Renal pelvis (tissue), 4 donors: ENCODE measurements around the gene FARP1. TPM values are rescaled to one million over a fixed set of nuclear protein-coding genes. Genes with fewer than 3 reads are reported as not detected.

Experiments
- DNase-seq: peaks from one replicate; pipeline ENCODE4 v3.0.0-alpha.2; 2013
- polyA plus RNA-seq, 3 donors: library from polyadenylated mRNA; unstranded; fragments of 120-200 nt; gene quantifications; one replicate each; pipeline ENCODE4 v1.2.1, GENCODE V29; 2013; ENCODE audit not compliant: insufficient read length in 3 of 3

The FARP1 gene
- polyA plus RNA-seq, 3 donors, result 249 to 303 (median 268) TPM

- peak; percentile 72 for DNase-seq
These were observed 184.7 kb downstream of the FARP1 start for GRCh38 chr13:98327371-98328270.

- no peak for DNase-seq
These were observed 185.6 kb downstream of the FARP1 start for GRCh38 chr13:98328511-98328910.

DNA sequence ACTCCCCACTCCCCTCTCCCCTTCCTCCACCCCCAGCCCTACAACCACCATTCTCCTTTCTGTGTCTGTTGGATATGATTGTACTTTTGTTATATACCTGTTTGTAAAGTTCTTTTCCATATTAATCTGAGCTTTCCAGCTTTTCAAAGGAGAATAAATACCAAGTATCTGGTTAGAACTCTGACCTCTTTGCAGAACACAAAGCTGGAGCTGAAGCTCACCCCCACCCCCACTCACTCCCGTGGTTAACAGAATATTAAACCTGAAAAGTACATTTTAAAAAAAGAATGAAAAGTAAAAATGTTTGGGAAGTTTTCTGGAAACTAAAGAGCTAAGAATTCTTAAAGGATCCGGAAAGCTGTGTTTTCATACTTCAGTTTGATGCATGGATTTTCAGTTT lies 189.3 kb downstream of the FARP1 start:
- DNase-seq, result no peak

DNA sequence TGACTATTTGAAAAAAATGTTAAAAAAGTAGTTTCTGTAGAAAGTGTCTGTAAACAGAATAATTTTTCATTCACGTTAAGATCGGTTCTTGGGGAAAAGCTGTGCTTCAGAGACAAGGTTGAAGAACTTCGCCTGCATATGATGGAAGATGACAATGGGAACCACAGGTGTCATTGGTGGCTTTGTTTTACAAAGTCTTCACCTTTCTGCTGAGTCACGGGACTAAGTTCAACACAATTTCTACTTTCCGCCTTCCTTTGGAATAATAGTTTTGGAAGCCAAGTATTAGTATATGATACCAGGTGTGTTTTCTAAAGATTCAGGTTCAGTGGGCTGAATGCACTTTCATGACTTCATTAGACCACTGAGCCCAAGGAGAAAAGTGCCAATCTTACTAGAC lies 189.8 kb downstream of the FARP1 start:
- DNase-seq, result no peak

DNA sequence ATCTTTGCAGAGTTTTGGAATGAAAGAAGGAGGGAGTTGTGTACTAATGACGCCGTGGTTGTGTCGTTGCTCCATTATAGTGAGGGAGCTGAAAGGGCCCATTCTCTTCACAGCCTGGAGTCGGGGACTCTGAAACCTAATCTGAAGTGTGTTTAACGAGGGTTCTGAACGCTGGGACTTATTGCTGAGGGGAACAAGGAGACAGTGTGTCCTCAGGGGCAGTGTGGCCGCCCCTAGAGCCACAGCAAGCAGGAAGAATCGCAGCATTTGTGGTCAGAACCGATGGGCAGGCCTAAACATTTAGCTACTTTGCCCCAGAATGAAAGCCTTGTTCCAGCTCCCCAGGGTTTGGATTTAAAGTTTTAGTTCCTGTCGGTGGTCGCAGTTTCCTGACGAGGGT lies 190.6 kb downstream of the FARP1 start:
- DNase-seq, result no peak

DNA sequence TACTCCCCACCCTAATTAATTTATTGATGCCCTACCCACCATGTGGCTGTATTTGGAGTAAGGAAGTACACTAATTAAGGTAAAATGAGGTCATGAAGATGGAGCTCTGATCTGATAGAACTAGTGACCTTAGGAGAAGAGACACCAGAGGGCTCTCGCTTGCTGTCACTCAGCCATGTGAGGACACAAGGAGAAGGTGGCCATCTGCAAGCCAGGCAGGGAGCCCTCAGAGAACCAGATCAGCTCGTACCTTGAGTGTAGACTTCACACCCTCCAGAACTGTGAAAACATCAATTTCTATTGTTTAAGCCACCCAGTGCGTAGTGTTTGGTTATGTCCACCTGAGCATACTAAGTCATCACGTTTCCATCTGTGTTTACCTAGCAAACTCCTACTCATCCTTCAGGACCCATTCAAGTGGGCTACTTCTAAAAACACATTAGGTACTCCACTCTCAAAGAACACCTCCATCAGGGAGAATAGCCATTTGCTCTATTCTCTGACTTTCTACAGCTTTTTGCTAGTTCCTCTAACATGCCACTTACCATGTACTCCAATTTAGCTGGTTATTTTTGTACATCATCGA lies 191.8 kb downstream of the FARP1 start:
- DNase-seq, result no peak

DNA sequence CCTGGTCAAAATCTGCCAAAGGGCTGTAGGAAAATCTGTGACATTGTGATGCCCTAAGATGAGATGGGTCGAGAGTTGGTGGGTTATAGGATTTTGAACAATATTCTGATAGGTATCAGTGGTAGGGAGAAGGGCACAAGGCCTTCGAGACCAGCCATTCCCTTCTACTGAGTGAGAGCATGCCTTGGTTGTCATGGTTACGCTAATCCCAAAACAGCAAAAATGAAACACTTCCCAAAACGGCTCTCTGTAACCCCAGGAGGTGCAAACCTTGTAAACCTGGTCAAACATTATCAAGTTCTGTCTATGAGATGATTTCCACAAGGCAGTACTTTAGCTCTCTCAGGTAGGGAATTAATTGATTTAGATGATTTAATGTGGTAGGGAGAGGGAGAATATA lies 192.8 kb downstream of the FARP1 start:
- no peak for DNase-seq

DNA sequence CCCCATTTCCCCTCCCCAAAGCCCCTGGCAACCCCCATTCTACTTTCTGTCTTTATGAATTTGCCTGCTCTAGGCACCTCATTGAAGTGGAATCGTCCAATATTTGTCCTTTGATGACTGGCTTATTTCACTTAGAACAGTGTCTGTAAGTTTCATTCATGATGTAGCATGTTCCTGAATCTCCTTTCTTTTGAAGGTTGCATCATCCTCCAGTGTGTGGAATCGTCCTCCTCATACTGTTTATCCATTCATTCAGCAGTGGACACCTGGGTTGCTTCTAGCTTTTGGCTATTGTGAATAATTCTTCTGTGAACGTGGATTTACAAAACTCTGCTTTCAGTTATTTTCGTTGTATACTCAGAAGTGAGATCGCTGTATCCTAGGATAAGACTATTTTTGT lies 195.4 kb downstream of the FARP1 start:
- DNase-seq, result no peak

- no peak for DNase-seq
These were observed 197.0 kb downstream of the FARP1 start for GRCh38 chr13:98339684-98340425.

GRCh38 chr13:98342953-98343352 lies 200.1 kb downstream of the FARP1 start:
- DNase-seq, result no peak

GRCh38 chr13:98343461-98343860 lies 200.6 kb downstream of the FARP1 start:
- no peak for DNase-seq

DNA sequence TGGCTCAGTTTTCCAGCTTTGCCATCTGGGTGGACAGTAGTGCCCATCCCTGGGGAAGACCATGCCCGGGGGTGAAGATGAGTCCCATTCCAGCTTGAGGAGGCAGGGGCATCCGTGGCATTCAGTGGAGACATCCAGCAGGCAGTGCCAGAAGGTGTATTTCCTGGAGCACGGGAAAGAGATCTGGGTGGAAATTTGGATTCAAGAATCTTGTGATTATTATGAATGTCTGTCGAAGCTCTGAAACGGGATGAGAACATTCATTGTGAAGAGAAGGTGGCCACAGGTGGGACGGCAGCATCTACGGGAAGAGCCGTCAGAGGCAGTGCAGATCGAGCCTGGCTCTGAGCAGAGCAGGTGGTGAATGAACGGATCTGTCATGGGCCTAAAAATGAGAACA lies 201.5 kb downstream of the FARP1 start:
- no peak for DNase-seq

DNA sequence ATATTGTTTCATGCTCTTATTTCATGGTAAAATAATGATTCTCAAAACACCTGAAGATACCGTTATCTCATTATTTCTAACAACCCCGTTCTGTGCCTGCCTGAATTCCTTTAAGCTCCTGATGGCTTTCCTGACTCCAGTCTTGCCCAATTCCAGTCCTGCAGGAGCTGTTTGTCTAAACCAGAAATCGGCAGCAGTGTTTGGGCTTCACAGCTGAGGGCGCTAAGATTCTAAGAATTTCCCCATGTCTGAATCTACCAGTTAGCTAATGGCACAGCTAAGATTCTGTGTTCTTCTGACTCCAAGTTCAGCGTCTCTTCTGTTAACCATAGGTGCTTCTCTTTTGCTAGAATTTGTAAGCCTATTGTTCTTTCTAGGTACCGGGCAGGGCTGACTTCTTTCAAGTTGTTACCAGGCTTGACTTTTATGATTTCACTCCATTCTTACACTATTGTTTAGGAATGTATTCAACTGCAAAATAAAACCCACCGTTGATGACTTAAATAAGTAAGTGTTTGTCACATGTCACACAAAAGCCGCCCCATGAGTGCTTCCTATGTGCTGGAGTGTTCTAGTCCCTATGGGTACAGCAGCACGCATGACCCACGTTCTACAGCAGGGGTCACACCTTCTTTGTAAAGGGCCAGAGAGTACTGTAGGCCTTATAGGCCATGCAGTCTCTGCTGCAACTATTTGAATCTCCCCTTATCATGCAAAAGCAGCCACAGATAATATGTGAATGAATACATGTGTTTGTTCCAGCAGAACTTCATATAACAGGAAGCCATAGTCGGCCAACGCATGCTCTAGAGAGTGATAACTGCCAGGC lies 202.4 kb downstream of the FARP1 start:
- DNase-seq, result no peak

DNA sequence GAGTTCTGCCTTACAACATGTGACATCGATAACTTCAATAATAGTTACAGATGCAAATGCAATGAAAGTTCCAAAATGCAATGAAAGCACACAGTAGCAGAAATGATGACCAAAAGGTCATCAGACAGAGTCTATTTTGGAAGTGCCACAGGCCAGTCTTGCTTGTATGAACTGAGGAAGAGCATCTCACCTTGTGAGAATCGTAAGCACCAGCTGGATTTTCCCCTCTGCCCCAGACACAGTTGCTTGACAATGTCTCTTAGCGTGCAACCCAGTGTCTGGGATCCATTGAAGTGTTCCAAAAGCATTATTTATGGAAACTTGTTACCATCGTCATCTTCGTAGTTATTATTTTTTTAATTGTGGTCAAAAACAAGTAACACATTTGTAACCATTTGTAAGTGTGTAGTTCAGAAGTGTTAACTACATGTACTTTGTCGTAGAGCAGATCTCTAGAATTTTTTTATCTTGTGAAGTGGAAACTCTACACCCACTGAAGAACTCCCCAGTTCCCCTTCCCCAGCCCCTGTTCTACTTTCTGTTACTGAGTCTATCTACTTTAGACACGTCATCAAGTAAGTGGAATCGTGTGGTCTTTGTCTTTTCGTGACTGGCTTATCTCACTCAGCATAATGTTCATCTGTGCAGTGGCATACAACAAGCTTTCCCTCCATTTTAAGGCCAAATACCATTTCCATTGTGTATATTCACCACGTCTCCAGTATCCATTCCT lies 204.2 kb downstream of the FARP1 start:
- no peak for DNase-seq

DNA sequence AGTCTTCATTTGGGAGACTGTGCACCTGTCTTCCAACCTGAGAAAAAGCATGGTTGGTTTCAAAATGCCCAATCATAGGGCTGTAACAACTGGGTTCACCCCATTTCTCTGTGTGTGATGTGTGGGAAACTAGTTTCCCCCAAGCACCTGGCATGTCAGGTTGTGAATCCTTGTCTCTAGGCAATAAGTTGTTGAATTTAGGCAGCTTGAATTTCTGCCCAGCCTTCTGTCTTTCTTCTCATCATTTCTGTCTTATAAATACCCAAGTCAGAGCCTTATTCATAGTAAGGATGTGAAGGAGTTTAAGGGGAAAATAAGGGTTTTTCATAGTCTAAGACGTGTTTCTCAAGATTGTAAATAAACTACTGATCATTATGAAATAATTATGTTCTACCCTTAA lies 204.9 kb downstream of the FARP1 start:
- no peak for DNase-seq

GRCh38 chr13:98348466-98349200 lies 205.7 kb downstream of the FARP1 start:
- no peak for DNase-seq

DNA sequence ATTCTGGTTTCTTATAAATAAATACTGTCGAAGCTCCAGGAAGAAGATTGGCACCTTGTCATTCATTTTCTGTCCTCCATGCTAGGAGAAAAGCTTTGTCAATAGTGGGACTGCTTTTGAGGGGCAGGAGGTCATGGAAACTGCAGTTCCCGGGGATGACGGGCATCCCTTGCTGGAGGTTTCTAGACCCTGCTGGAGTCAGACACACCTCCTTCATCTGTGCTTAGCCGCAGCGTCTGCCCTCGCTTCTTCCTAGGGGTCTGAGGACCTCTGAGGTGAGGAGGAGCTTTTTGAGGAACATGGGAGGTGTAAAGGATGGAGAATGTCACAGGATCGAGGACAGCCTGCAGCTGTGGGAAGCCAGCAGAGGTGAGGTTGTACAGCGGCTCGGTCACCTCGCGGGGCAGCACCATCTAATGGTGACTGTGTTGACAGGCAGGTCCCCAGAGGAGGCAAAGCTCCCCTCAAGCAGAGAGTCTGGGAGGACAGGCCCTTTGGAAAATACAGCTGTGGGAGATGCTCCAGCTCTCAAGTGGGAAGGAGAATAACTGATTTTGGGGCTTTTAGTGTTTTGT lies 206.9 kb downstream of the FARP1 start:
- no peak for DNase-seq

- DNase-seq, result no peak
These were observed 207.9 kb downstream of the FARP1 start for GRCh38 chr13:98350746-98351330.

DNA sequence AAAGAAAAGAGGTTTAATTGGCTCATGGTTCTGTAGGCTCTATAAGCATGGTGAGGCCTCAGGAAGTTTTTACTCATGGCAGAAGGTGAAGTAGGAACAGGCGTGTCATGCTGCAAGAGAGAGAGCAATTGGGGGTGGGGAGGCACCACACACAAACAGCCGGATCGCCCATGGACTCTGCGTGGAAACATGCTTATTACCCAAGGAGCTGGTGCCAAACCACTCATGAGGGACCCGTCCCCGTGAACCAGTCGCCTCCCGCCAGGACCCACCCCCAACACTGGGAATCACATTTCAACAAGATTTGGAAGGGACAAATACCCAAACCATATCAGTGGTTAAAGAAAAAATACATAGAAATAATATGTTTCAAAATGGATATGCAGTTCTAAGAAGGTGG lies 208.7 kb downstream of the FARP1 start:
- DNase-seq, result no peak

DNA sequence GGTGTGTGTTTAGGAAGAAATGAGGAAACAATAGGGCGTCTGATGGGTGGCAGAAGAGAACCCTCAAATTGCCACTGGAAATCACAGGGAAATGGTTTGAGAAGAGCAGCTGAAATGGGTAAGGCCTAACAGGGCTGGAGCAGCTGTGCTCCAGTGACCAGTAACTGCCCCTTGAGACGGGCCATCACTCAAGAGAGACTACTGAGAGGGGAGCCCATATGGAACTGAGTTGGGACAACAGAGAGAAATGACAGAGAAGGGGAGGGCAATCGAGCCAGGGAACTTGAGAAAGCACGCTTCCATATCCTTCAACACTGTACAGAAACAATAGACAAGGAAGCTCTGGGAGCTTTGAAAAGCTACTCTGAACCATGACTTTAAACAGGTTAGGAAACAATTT lies 209.3 kb downstream of the FARP1 start:
- no peak for DNase-seq
